PFSK-1 (cell line): ENCODE measurements around the gene THSD7B.

Experiments
- FOXP2 ChIP-seq: optimal IDR thresholded peaks from 2 replicates; pipeline ENCODE3; 2011; ENCODE audit warnings: borderline replicate concordance, control low read depth, inconsistent platforms; ENCODE audit not compliant: insufficient read depth; ENCODE audit errors: extremely low read length, extremely low read depth
- POLR2AphosphoS5 ChIP-seq: IDR thresholded peaks from 2 replicates; pipeline ENCODE4 v1.6.1; 2012; ENCODE audit warnings: low read depth, mild to moderate bottlenecking, control low read depth, low read length, moderate library complexity
- REST ChIP-seq, 2 experiments: IDR thresholded peaks; 2 replicates each; pipeline versions ENCODE4 v1.6.1 to v1.8.0; 2011 to 2012; ENCODE audit warnings: low read depth in 2 of 2, low read length in 2 of 2, control low read depth in 1 of 2, inconsistent platforms in 1 of 2, mild to moderate bottlenecking in 1 of 2, moderate library complexity in 1 of 2; ENCODE audit not compliant: insufficient read depth in 1 of 2
- SIN3A ChIP-seq: IDR thresholded peaks from 2 replicates; pipeline ENCODE4 v1.6.1; 2012; ENCODE audit warnings: mild to moderate bottlenecking, low read length, moderate library complexity, borderline replicate concordance; ENCODE audit not compliant: insufficient read depth
- TAF1 ChIP-seq: IDR thresholded peaks from 2 replicates; pipeline ENCODE4 v1.6.1; 2012; ENCODE audit warnings: low read length, control low read depth, borderline replicate concordance; ENCODE audit not compliant: insufficient read depth

DNA sequence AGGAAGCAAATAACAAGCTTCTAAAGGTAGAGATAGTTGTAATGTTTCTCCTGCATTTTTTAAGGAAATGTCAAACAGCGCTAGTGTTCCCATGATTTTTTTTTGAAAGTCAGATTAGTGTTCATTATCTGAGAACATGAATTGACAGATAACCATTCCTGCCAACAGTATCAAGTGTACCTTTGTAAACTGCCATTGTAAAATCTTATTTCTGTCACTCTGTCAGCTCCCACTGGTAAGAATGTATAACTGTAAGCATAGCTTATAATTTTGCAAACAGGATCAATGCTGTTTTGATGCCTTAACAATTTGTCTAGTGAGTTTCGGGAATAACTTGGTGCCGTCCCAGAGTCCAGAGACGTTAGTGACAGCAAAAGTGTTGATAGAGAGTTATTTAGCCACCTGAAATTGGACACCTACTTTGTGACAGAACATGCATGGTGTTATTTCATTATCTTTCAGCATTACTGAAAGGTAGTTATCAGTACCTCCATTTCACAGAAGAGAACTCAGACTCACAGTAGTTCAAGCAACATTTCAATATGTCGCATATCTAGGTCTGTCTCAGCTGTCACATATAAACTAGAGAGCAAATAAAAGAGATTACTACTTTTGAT is 221.4 kb downstream of the THSD7B start:
- no peak for TF ChIP-seq POLR2AphosphoS5
- TF ChIP-seq SIN3A: no peak
- no peak for TF ChIP-seq REST (IDR thresholded peaks at IDR 0.05; ENCODE audit: insufficient read depth in 1 of 2, low read depth in 2 of 2, low read length in 2 of 2)
- no peak for TF ChIP-seq TAF1
- TF ChIP-seq FOXP2: no peak
